Measurements from ENCODE around the gene ARHGAP22. TPM values are rescaled to one million over a fixed set of nuclear protein-coding genes. Genes with fewer than 3 reads are reported as not detected.

The ARHGAP22 gene
- total RNA-seq, 1 donor from 2014 or later = not detected

DNA sequence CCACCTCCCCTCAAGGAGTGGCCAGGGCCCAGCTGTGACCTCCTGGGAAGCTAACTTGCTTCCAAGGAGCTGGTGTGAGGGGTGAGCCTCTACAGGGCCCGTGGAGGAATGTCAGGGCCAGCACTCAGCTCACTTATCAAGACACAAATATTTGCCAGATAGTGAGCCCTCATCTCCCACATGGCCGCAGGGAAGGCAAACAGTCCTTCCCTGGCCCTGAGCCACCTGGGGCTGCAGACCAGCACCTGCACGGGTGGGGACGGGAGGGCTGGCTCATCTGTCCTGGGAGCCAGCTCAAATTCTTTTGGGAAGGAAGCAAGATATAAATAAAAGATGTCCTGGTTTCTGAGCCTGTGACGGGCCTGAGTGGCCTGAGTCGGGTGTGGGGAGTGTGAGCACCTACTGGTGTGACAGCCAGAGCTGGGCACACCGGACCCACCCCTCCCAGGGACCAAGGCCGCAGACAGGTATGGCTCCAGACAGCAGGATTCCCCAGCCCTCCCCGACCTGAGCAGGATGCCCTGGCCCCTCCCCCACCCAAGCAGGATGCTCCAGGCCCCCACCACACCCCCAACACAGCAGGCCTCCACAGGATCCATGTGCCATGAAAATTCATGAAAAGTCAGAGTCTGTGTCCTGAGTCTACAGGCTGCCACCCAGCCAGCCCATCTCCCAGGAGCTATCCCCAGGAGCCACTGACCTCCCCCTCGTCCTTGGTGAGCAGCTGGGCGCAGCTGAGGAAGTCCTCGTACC, 150.4 kb downstream of the ARHGAP22 start:
- intact Hi-C loops (cut with micrococcal nuclease) = no loop called here

DNA sequence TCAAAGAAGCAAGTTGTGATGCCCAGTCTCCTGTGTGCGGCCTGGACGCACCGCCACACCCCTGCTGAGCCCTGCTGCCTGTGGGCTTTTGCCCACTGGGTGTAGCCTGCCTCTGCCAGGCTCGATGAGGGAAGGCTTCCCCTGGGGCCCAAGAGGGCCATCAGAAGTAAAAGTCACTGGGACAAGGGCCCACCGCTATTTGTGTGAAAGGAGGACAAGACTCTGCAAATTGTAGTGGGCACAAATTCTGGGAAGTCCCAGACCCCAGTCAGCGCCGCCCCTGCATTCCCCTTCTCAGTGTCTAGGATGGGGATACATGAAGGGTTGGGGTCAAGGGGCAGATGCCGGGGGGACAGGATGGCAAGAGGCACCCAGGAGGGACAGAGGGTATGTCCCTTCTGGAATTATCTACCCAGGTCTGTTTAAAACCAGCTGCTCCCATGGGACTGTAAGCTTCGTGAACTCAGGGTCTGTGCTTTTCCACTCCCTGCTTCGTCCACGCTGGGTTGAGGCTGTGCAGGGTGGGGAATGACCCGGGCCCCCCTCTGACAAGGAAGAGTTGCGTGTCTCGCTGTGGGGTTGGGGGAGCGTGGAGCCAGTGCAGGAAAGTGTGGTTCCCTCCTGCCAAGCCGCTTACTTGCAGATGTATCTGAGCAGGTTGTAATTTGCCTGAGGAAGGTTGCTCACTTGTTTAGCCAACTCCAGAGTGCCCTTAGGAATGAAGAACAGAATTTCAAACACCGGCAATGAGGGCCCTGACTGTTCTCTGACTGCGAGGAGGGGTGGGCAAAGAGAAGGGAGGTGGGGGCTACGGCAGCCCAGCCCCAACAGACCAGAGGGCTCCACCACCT, 151.2 kb downstream of the ARHGAP22 start:
- intact Hi-C loops (cut with micrococcal nuclease) = no loop called here

DNA sequence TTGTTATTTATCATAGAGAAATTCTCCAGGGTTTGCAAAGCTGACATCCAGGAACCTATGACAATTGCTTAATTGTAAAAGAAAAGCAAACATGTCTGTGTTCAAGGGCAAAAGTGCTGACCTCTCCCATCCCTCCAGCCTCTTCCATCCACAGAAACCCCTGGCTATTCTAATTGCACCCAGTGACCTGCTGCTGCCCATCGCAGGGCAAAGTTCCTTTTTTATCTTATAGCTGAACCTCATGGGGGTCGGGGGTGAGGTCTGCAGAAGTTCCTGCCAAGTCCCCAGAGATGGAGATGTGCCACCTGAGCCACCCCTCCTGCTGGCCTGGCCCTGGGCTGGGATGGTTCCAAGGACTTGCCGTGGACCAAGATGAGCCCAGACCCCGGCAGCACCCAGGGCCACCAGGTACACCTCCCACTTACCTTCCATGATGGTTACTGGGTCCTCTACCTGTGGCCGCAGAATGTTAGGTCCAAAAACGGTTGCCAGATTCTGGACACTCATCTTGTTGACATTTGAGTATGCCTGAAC, 151.9 kb downstream of the ARHGAP22 start:
- intact Hi-C loops (cut with micrococcal nuclease) = no loop called here

GRCh38 chr10:48451969-48452878, 152.6 kb downstream of the ARHGAP22 start:
- intact Hi-C loops (cut with micrococcal nuclease) = no loop called here

DNA sequence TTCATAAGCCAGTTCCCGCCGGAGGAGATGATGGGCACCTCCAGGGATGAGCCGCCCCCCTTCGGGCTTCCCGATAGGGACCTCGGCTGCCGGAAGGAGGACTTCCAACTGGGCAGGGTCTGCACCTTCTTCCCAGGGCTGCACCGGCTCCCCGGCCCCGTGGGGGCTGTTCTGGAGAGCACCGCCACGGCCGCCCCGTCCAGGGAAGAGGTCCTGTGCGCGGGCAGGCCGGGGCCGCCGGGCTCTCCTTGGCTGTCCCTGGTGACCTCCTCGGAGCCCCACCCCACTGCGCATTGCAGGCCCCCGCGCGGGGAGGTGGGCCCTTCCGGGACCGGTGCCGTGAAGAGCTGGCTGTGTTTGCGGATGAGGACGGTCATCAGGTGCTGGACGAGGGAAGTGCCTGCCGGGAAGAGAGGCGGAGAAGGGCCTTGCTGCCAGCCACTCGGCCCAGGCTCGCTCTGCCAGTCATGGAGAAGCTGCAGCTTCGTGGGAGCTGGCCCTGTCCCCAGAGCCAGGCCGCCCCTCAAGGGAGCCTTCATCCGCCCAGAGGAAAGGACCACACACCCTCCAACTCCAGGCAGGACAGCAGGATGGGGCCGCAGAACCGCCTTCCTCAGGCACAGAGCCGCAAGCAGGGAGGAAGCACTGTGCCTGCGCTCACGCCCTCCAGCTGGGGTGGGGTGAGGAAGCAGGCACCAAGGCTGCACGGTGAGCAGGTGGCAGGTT, 154.0 kb downstream of the ARHGAP22 start:
- intact Hi-C loops (cut with micrococcal nuclease) = no loop called here

DNA sequence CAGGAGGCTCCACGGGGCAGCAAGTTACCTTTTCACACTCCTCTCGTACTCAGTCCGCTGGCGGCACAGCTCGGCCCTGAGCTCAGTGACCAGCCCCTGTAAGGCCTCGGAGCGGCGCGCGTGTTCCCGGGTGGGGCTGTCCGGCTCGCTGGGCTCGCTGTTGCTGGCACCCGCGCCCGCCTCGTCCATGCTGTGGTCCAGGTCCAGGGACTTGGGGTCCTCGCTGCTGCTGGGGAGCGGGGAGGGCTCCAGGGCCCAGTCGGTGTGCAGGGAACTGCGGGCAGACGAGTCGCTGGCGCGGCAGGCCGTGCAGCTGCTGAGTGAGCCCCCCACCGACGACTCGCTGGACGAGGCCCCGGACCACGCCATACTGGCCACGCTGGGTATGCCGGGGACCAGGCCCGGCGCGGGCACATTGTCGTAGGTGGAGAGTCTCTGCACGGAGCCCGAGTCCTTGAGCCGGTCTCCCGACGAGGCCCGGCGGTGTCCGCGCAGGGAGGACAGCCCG, 154.6 kb downstream of the ARHGAP22 start:
- intact Hi-C loops (cut with micrococcal nuclease) = no loop called here

- intact Hi-C loops (cut with micrococcal nuclease) = no loop called here
These were observed 155.2 kb downstream of the ARHGAP22 start for GRCh38 chr10:48449501-48450232.

DNA sequence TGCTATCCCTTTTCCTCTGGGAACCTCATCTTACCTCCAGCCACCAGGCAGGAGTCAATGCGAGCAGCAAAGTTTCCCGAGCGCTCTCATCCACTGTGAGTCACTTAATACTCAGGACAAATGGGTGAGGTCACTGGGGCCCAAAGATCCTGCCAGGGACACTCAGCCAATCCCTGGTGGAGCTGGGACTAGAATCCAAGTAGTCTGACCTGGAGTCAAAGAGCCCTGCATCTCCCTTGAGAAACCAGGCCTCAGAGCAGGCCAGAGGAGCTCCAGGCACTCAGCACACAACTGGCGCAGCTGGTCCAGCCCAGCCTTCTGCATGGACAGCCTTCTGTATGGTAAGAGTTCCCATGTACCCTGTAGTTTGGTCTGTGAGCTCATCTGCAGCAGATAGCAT, 156.1 kb downstream of the ARHGAP22 start:
- intact Hi-C loops (cut with micrococcal nuclease) = no loop called here

GRCh38 chr10:48447356-48448215, 157.3 kb downstream of the ARHGAP22 start:
- intact Hi-C loops (cut with micrococcal nuclease) = no loop called here

- intact Hi-C loops (cut with micrococcal nuclease) = no loop called here
These were observed 158.1 kb downstream of the ARHGAP22 start for GRCh38 chr10:48446785-48447184.

- intact Hi-C loops (cut with micrococcal nuclease) = no loop called here
These were observed 158.9 kb downstream of the ARHGAP22 start for GRCh38 chr10:48445932-48446331.

- intact Hi-C loops (cut with micrococcal nuclease) = no loop called here
These were observed 159.7 kb downstream of the ARHGAP22 start for GRCh38 chr10:48444861-48445841.

DNA sequence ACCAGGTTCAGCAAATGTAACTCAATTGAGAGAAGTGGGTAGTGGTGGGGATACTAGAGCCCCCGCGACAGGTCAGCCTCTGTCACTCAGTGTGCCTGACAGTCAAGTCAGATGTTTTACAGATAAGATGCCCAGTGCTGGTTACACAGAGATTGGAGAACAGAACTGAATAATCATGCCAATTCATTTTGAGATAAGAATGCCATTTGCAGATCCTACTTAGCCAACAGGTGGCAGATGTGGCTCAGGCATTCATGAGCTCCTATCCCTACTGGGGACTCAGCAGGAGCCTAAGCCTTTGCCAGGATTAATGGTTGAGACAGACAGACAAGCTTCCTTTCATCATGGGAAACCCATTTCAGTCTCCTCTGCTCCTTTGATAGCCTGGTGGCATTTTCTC, 160.6 kb downstream of the ARHGAP22 start:
- intact Hi-C loops (cut with micrococcal nuclease) = no loop called here

GRCh38 chr10:48442809-48443177, 162.1 kb downstream of the ARHGAP22 start:
- intact Hi-C loops (cut with micrococcal nuclease) = no loop called here

DNA sequence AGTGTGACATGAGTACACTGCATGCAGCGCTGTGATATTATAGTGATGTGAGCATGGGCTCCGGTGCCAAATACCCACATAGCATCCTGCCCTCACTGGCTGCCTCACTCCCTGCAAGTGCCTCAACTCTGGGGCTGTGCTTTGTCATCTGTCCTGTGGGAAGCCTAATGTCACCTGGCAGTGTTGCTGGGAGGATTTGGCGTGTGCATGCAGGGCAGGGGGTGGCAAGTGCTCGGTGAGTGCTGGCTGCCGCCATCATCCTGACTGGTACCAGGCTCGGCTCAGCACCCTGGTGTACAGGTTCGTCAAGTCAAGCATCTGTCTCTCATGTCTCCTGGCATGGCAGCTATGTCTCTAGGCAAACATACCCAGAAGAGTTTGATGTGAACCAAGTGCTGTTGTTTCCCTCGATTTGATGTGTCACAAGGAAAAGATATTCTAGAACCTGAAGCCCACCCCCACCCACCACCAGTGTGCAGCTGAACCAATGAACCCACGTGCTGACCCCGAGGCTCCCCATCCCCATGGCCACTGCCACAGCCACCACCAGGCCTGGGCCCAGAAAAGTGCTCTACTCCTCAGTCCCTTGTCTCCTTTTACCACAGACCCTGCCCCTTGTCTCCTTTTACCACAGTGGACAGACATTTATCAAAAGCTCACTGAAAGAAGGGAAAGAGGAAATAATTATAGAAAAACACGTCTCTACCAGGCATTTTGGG, 162.6 kb downstream of the ARHGAP22 start:
- intact Hi-C loops (cut with micrococcal nuclease) = no loop called here

DNA sequence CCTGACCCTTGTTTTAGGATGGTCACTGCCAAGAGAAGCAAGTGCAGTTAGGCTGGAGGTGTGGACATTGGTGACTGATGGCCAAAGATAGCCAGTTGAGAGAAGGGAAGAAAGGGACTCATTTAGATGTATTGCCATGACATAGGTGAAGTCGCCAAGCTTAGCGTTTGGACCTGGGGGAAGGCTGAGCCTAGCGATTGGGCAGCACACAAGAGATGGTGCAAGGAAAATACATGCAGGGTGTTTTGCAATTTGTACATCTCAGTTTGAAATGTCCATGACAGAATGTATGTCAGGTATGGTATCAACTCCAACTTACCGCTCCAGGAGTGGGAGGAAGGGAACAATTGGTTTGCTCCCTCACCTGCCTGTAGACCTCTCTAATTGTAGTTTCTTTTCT, 164.1 kb downstream of the ARHGAP22 start:
- intact Hi-C loops (cut with micrococcal nuclease) = no loop called here

GRCh38 chr10:48439581-48440041, 165.3 kb downstream of the ARHGAP22 start:
- intact Hi-C loops (cut with micrococcal nuclease) = no loop called here
